Karpas-422 (cell line): ENCODE data around the gene RPS27A. TPM values are rescaled to one million over a fixed set of nuclear protein-coding genes. Genes with fewer than 3 reads are reported as not detected.
"Not testable (repeated sequence)": the region's sequence is repeated elsewhere in the genome, so short reads cannot be mapped to it uniquely, and the experiment has no call there.

Experiments used
- DNase-seq: peaks from one replicate; pipeline ENCODE4 v3.0.0-alpha.2; 2015
- H2AFZ ChIP-seq: fragments of 200-600 bp; sonication (generic); 2 replicates; pipeline ENCODE4 v1.6.1; 2014; ENCODE audit warnings: antibody characterized with exemption, low read length, mixed read lengths
- H3K27ac ChIP-seq: fragments of 200-600 bp; sonication (generic); 2 replicates; pipeline ENCODE4 v1.5.1; 2014; ENCODE audit warnings: mild to moderate bottlenecking, low read length, moderate library complexity
- H3K27me3 ChIP-seq: fragments of 200-600 bp; sonication (generic); 2 replicates; pipeline ENCODE4 v1.6.1; 2014; ENCODE audit warnings: low read length, mixed read lengths
- H3K36me3 ChIP-seq: fragments of 200-600 bp; sonication (generic); 2 replicates; pipeline ENCODE4 v1.6.1; 2014; ENCODE audit warnings: low read length, mixed read lengths; ENCODE audit not compliant: insufficient read depth
- H3K4me1 ChIP-seq: fragments of 200-600 bp; sonication (generic); 2 replicates; pipeline ENCODE4 v1.6.1; 2014; ENCODE audit warnings: mild to moderate bottlenecking, low read length, mixed read lengths
- H3K4me2 ChIP-seq: fragments of 200-600 bp; sonication (generic); 2 replicates; pipeline ENCODE4 v1.6.1; 2014; ENCODE audit warnings: low read length, low read depth, mild to moderate bottlenecking; ENCODE audit not compliant: poor library complexity, severe bottlenecking
- H3K4me3 ChIP-seq: fragments of 200-600 bp; sonication (generic); 2 replicates; pipeline ENCODE4 v1.5.1; 2014; ENCODE audit warnings: mild to moderate bottlenecking, antibody characterized with exemption, low read length, mixed read lengths
- H3K79me2 ChIP-seq: fragments of 200-600 bp; sonication (generic); 2 replicates; pipeline ENCODE4 v1.6.1; 2014; ENCODE audit warnings: mild to moderate bottlenecking, low read length, mixed read lengths
- H3K9ac ChIP-seq: fragments of 200-600 bp; sonication (generic); 2 replicates; pipeline ENCODE4 v1.6.0; 2014; ENCODE audit warnings: low read length
- H3K9me2 ChIP-seq: fragments of 200-600 bp; sonication (generic), shearing (Covaris generic); replicated peaks from 2 replicates; pipeline ENCODE4 v1.6.0; 2014; ENCODE audit warnings: mild to moderate bottlenecking, low read length, moderate library complexity; ENCODE audit not compliant: insufficient read depth
- H3K9me3 ChIP-seq: fragments of 300-700, 200-600 bp; sonication (generic); 2 replicates; pipeline ENCODE4 v1.6.1; 2014; ENCODE audit warnings: low read length, mixed read lengths
- H4K20me1 ChIP-seq: fragments of 200-600 bp; sonication (generic); 2 replicates; pipeline ENCODE4 v1.6.1; 2014; ENCODE audit warnings: mild to moderate bottlenecking, antibody characterized with exemption, low read length, low read depth; ENCODE audit not compliant: insufficient read depth
- total RNA-seq: library from RNA; depleted of rRNA; stranded (reverse); fragments of >200 nt; shearing (Covaris generic); gene quantifications from 2 replicates; pipeline ENCODE4 v1.2.3, GENCODE V29; 2014; ENCODE audit warnings: low replicate concordance

The RPS27A gene
- total RNA-seq, 1 experiment from 2014 or later, result 2,669 TPM

DNA sequence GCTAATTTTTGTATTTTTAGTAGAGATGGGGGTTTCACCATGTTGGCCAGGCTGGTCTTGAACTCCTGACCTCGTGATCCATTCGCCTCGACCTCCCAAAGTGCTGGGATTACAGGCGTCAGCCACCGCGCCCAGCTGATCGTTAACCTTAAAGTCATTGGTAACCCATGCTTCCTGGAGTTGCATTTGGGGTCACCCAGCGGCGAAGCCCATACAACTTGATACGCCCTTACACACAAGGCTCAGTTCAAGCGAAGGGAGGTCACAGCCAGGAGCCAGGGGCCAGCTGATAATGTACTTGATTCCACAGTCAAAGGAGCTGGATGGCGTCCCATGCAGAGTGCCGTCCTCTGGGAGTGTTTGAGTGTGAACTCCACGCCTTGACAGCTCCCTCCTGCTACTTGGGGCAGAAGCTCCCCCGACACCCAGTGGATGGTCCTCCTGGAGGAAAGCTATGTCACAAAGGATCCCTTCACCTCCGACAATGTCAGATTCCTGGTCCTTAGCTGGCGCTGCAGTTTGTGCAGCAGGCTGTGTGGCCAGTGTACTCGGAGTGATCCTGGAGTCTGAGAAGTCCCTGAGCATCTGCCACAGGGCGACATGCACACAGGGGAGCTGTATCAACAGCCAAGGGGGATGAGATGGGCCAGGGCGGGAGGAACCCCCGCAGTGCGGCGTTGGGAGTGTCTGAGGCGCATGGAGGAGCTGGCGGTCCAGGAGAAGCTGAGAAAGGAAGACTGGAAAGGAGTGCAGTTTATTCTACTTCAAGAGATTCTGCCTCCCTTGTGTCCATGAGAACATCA lies 8.3 kb upstream of the RPS27A start:
- H3K27me3 ChIP-seq, result no peaks in the 10 kb centered on the region
- H2AFZ ChIP-seq, result no peak overlapping the region
- H3K4me1 ChIP-seq, result peaks cover 21% of the 10 kb centered on the region
- H3K9me3 ChIP-seq, result no peaks in the 10 kb centered on the region
- H3K79me2 ChIP-seq, result peaks cover 24% of the 10 kb centered on the region
- H3K9me2 ChIP-seq, result no peaks in the 10 kb centered on the region
- DNase-seq, result no peak
- no peak overlapping the region for H3K4me3 ChIP-seq
- peak overlapping the region; percentile 79; the same call in 1 of the 2 replicates for H3K27ac ChIP-seq
- H3K4me2 ChIP-seq, result no peak overlapping the region
- no peaks in the 10 kb centered on the region for H4K20me1 ChIP-seq
- H3K36me3 ChIP-seq, result no peaks in the 10 kb centered on the region
- H3K9ac ChIP-seq, result peak overlapping the region; percentile 70

GRCh38 chr2:55224761-55225261 lies 7.7 kb upstream of the RPS27A start:
- H3K9me3 ChIP-seq, result no peaks in the 10 kb centered on the region
- H3K4me1 ChIP-seq, result peaks cover 23% of the 10 kb centered on the region
- no peak overlapping the region for H2AFZ ChIP-seq
- H3K36me3 ChIP-seq, result no peaks in the 10 kb centered on the region
- H4K20me1 ChIP-seq, result no peaks in the 10 kb centered on the region
- no peaks in the 10 kb centered on the region for H3K27me3 ChIP-seq
- H3K9me2 ChIP-seq, result no peaks in the 10 kb centered on the region
- peaks cover 28% of the 10 kb centered on the region for H3K79me2 ChIP-seq
- H3K27ac ChIP-seq, result no peak overlapping the region
- H3K4me2 ChIP-seq, result no peak overlapping the region
- H3K4me3 ChIP-seq, result no peak overlapping the region
- no peak overlapping the region for H3K9ac ChIP-seq
- DNase-seq, result no peak

GRCh38 chr2:55225481-55226020 lies 6.9 kb upstream of the RPS27A start:
- no peak for DNase-seq
- Histone ChIP-seq H3K4me2 (no peak overlapping the region), H3K79me2 (peaks cover 35% of the 10 kb centered on the region), H3K9me2 (0 out of 2 replicates have a peak, but pooled peaks cover 2% of the 10 kb centered on the region), H3K4me3 (no peak overlapping the region), H3K4me1 (peaks cover 27% of the 10 kb centered on the region), H3K9me3 (no peaks in the 10 kb centered on the region), H3K9ac (no peak overlapping the region), H4K20me1 (no peaks in the 10 kb centered on the region), H2AFZ (no peak overlapping the region), H3K27ac (no peak overlapping the region), H3K27me3 (no peaks in the 10 kb centered on the region), H3K36me3 (no peaks in the 10 kb centered on the region)

DNA sequence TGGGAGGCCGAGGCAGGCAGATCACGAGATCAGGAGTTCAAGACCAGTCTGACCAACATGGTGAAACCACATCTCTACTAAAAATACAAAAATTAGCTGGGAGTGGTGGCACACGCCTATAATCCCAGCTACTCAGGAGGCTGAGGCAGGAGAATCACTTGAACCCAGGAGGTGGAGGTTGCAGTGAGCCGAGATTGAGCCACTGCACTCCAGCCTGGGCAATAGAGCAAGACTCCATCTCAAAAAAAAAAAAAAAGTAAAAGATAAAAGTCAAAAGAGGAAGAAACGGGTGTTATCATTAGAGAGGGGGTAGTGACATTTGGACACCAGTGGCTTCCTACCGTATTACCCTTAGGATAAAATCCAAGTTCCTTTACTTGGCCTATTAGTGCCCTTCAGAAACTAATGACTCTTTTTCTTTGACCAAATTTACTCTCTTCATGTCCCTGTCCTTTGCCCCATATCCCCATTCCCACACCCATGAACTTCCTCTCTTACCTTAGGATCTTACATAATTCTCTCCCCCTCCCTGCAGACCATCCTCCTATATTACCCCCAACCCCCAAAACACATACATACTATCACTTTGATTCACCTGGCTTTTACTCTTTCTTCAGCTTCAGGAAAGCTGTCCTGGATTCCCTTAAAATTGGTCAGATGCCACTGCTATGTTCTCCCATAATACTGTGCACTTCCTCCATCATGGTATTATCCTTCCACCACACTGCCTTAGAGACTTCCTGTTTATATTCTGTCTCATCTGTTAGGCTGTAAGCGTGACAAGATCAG lies 4.9 kb upstream of the RPS27A start:
- H3K27me3 ChIP-seq, H3K9me2 ChIP-seq, H3K36me3 ChIP-seq, H3K27ac ChIP-seq, H4K20me1 ChIP-seq, H3K4me3 ChIP-seq, H3K9ac ChIP-seq, H3K9me3 ChIP-seq, H2AFZ ChIP-seq, DNase-seq: not testable (repeated sequence)
- peaks cover 27% of the 10 kb centered on the region for H3K4me1 ChIP-seq
- H3K4me2 ChIP-seq, result peak overlapping the region; percentile 17
- H3K79me2 ChIP-seq, result peaks cover 51% of the 10 kb centered on the region

DNA sequence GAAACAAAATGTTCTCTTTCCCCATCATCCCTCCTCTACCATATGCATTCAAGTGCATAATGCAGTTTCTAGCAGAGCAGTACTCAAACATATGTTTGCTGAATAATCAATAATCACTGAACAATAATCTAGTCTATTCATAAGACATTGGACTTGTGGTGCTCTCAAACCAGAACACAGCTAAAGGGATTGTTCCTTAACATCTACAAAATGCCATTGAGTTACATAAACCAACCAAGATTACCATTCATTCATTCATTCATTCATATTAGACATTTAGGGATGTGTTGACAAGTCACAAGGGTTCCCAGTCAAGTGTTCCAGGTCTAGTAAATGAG lies 4.3 kb upstream of the RPS27A start:
- Histone ChIP-seq H3K4me3 (no peak overlapping the region), H3K4me2 (peak overlapping the region; percentile 17), H4K20me1 (peaks cover 5% of the 10 kb centered on the region; the same call in 1 of the 2 replicates), H3K79me2 (peaks cover 56% of the 10 kb centered on the region), H3K36me3 (peaks cover 6% of the 10 kb centered on the region), H3K9me3 (no peaks in the 10 kb centered on the region), H3K9ac (no peak overlapping the region), H3K4me1 (peaks cover 23% of the 10 kb centered on the region), H3K9me2 (0 out of 2 replicates have a peak, but pooled peaks cover 2% of the 10 kb centered on the region), H3K27ac (no peak overlapping the region), H2AFZ (no peak overlapping the region), H3K27me3 (no peaks in the 10 kb centered on the region)
- no peak for DNase-seq

DNA sequence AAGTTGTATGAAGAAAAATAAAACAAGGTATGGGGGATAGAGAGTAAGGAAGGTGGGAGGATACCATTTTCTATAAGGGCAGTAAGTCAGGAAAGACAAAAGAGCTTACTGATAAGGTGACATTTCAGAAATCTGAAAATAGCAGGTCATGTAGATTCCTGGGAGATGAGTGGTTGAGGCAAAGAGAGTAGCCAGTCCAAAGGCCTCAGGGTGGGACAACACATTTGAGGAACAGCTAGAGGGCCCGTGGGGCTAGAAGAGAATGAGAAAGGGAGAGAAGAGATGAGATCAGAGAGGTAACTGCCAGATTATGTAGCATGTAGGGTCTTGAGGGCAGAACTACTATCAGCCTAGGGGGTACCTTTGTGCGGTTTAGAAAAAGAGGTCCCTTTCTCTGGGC lies 3.3 kb upstream of the RPS27A start:
- H4K20me1 ChIP-seq, result peaks cover 13% of the 10 kb centered on the region
- H3K4me2 ChIP-seq, result no peak overlapping the region
- no peak overlapping the region for H2AFZ ChIP-seq
- no peak for DNase-seq
- H3K9me2 ChIP-seq, result 0 out of 2 replicates have a peak, but pooled peaks cover 2% of the 10 kb centered on the region
- H3K4me1 ChIP-seq, result peaks cover 31% of the 10 kb centered on the region
- H3K4me3 ChIP-seq, result no peak overlapping the region
- H3K36me3 ChIP-seq, result peaks cover 16% of the 10 kb centered on the region
- H3K9me3 ChIP-seq, result no peaks in the 10 kb centered on the region
- H3K27ac ChIP-seq, result no peak overlapping the region
- H3K27me3 ChIP-seq, result no peaks in the 10 kb centered on the region
- H3K79me2 ChIP-seq, result peaks cover 67% of the 10 kb centered on the region
- H3K9ac ChIP-seq, result no peak overlapping the region

GRCh38 chr2:55230551-55230950 lies 1.9 kb upstream of the RPS27A start:
- H3K27me3 ChIP-seq, result no peaks in the 10 kb centered on the region
- DNase-seq, result no peak
- peaks cover 19% of the 10 kb centered on the region for H4K20me1 ChIP-seq
- no peak overlapping the region for H2AFZ ChIP-seq
- H3K9ac ChIP-seq, result no peak overlapping the region
- H3K4me3 ChIP-seq, result peak overlapping the region; percentile 96; the same call in 1 of the 2 replicates
- no peak overlapping the region for H3K27ac ChIP-seq
- peaks cover 41% of the 10 kb centered on the region for H3K4me1 ChIP-seq
- H3K36me3 ChIP-seq, result peaks cover 29% of the 10 kb centered on the region
- H3K9me2 ChIP-seq, result 0 out of 2 replicates have a peak, but pooled peaks cover 2% of the 10 kb centered on the region
- H3K79me2 ChIP-seq, result peaks cover 70% of the 10 kb centered on the region
- peak overlapping the region; percentile 86 for H3K4me2 ChIP-seq
- no peaks in the 10 kb centered on the region for H3K9me3 ChIP-seq
